ENCODE measurements around the gene FAM50B. TPM values are rescaled to one million over a fixed set of nuclear protein-coding genes. Genes with fewer than 3 reads are reported as not detected.

The FAM50B gene
- total and polyA plus RNA-seq, 2 of the 4 experiments (the other 2 are of a cell fraction), result 4.1 to 7.4 TPM

- Histone ChIP-seq H2BK20ac (ENCODE audit: low read depth, low read length) (no peak overlapping the region), H3K9ac (ENCODE audit: low read depth, low read length) (no peak overlapping the region), H3K79me1 (ENCODE audit: low read depth in 1 of 2, low read length in 2 of 2) (no peaks in the 10 kb centered on the region), H2BK120ac (ENCODE audit: low read depth, low read length) (no peak overlapping the region), H3K23ac (ENCODE audit: low read depth, low read length) (no peak overlapping the region), H3K14ac (replicated peaks; ENCODE audit: low read depth, low read length) (no peak overlapping the region), H4K20me1 (ENCODE audit: insufficient read depth, low read length) (no peaks in the 10 kb centered on the region), H3K9me1 (ENCODE audit: insufficient read depth, low read length) (no peaks in the 10 kb centered on the region), H2AK9ac (replicated peaks; ENCODE audit: low read depth, low read length, poor library complexity) (no peak overlapping the region), H4K91ac (ENCODE audit: insufficient read depth, low read depth, low read length) (no peak overlapping the region), H3K27me3 (ENCODE audit: control insufficient read depth, insufficient read depth, low read length) (peaks cover 5% of the 10 kb centered on the region; the same call in 1 of the 2 replicates), H2BK5ac (ENCODE audit: low read depth, low read length, poor library complexity, severe bottlenecking) (no peak overlapping the region), H3K4me2 (ENCODE audit: low read depth, low read length) (no peak overlapping the region), H3K4ac (ENCODE audit: low read depth, low read length) (no peak overlapping the region), H3K4me3 (ENCODE audit: insufficient read depth, low read depth, low read length) (no peak overlapping the region), H4K5ac (ENCODE audit: low read depth, low read length) (no peak overlapping the region), H3K56ac (ENCODE audit: extremely low read depth, insufficient read depth, low read length) (no peak overlapping the region), H2AK5ac (ENCODE audit: low read depth, low read length) (no peak overlapping the region), H3K27ac (ENCODE audit: insufficient read depth, low read length) (no peak overlapping the region), H3K4me1 (ENCODE audit: control insufficient read depth, insufficient read depth, low read length) (no peaks in the 10 kb centered on the region), H4K8ac (ENCODE audit: low read depth in 2 of 2, low read length in 2 of 2) (no peak overlapping the region), H3K9me3 (ENCODE audit: control insufficient read depth, insufficient read depth, low read length) (no peaks in the 10 kb centered on the region), H2BK15ac (ENCODE audit: low read depth, low read length) (no peak overlapping the region), H3K36me3 (ENCODE audit: control insufficient read depth, insufficient read depth, low read length) (no peaks in the 10 kb centered on the region), H3K18ac (ENCODE audit: low read depth, low read length) (no peak overlapping the region), H2AFZ (replicated peaks; ENCODE audit: low read length, poor library complexity) (no peak overlapping the region)
- 90% methylated on average over 2 of the region's 3 CpGs; no CpG with 5 or more reads in 1 of the 2 experiments for WGBS, 2 experiments (ENCODE audit: extremely low coverage in 2 of 2, insufficient read length in 1 of 2)
- in situ Hi-C loops (cut with MboI; ENCODE audit: low sequenced_read_pairs) (no loop called here), dilution Hi-C loops (cut with HindIII; ENCODE audit: low sequenced_read_pairs, unreplicated experiment) (no loop called here), intact Hi-C loops (cut with micrococcal nuclease) (loop anchor here (5.0 kb wide), 1 partner anchor 83 kb away; no protein-coding TSS in a partner anchor)
- POLR2A ChIA-PET (ENCODE audit: unreplicated experiment), result no interaction called here
- TF ChIP-seq BHLHE40 (IDR thresholded peaks at IDR 0.05; ENCODE audit: low read depth, low read length) (no peak), MAZ (IDR thresholded peaks at IDR 0.05; ENCODE audit: borderline replicate concordance, low read depth, low read length) (no peak), POLR2A (IDR thresholded peaks at IDR 0.05; ENCODE audit: low read depth, low read length) (no peak), SMC3 (IDR thresholded peaks at IDR 0.05; ENCODE audit: low read depth, low read length) (no peak), RCOR1 (IDR thresholded peaks at IDR 0.05; ENCODE audit: insufficient replicate concordance, low read length) (no peak), CHD1 (IDR thresholded peaks at IDR 0.05; ENCODE audit: low read depth, low read length) (no peak), RFX5 (IDR thresholded peaks at IDR 0.05; ENCODE audit: low read depth, low read length) (no peak), NFE2L2 (IDR thresholded peaks at IDR 0.05; ENCODE audit: low read depth, low read length) (no peak), MAFK (IDR thresholded peaks at IDR 0.05; ENCODE audit: low read depth, low read length) (no peak), ELK1 (IDR thresholded peaks at IDR 0.05; ENCODE audit: borderline replicate concordance, low read depth, low read length) (no peak), CEBPB (IDR thresholded peaks at IDR 0.05; ENCODE audit: low read depth, low read length) (no peak)
- TF ChIP-seq, protein P1, sequence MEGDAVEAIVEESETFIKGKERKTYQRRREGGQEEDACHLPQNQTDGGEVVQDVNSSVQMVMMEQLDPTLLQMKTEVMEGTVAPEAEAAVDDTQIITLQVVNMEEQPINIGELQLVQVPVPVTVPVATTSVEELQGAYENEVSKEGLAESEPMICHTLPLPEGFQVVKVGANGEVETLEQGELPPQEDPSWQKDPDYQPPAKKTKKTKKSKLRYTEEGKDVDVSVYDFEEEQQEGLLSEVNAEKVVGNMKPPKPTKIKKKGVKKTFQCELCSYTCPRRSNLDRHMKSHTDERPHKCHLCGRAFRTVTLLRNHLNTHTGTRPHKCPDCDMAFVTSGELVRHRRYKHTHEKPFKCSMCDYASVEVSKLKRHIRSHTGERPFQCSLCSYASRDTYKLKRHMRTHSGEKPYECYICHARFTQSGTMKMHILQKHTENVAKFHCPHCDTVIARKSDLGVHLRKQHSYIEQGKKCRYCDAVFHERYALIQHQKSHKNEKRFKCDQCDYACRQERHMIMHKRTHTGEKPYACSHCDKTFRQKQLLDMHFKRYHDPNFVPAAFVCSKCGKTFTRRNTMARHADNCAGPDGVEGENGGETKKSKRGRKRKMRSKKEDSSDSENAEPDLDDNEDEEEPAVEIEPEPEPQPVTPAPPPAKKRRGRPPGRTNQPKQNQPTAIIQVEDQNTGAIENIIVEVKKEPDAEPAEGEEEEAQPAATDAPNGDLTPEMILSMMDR (conservative IDR thresholded peaks at IDR 0.05; ENCODE audit: low read depth, low read length), result no peak
- ATAC-seq (ENCODE audit: low read depth) (no peak), DNase-seq (no peak)
- CTCF ChIA-PET, result no interaction called here
- BruUV-seq (replicated peaks), result no TSS peak
These were observed 44.7 kb downstream of the FAM50B start for GRCh38 chr6:3893917-3894316.

All from IMR-90 (cell line).